GM12878 (cell line): ENCODE data around the gene KIAA0825. TPM values are rescaled to one million over a fixed set of nuclear protein-coding genes. Genes with fewer than 3 reads are reported as not detected.

Source experiments
- ATAC-seq: fragments of 200-7000 bp; cut with Tn5 transposase; 3 replicates; pipeline ENCODE4 v1.9.1; 2020; ENCODE audit warnings: mild to moderate bottlenecking, moderate library complexity
- BruUV-seq: library from RNA; stranded (reverse); fragments of 400-500 nt; replicated peaks from 2 replicates; lab custom pipeline; 2021; lab: Mats Ljungman, UMichigan
- CTCF ChIA-PET: fragments of 300-600 bp; sonication (Branson Sonifier 250); formaldehyde crosslinking; extraction: SDS; loops from one replicate; lab custom pipeline; 2021; ENCODE audit warnings: inconsistent platforms; lab: Yijun Ruan, JAX
- POLR2A ChIA-PET: fragments of 350-600 bp; formaldehyde crosslinking; extraction: SDS; loops from one replicate; lab custom pipeline; 2021; ENCODE audit warnings: inconsistent platforms; lab: Charles Lee
- RAD21 ChIA-PET: fragments of 300-600 bp; sonication (Branson Sonifier 250); formaldehyde crosslinking; loops from one replicate; lab custom pipeline; 2023; ENCODE audit warnings: antibody characterized with exemption; ENCODE audit not compliant: unreplicated experiment; lab: Charles Lee
- SMC1A ChIA-PET: fragments of 300-600 bp; sonication (Branson Sonifier 250); formaldehyde crosslinking; loops from one replicate; lab custom pipeline; 2023; ENCODE audit not compliant: unreplicated experiment, uncharacterized antibody; lab: Charles Lee
- DNase-seq: peaks from one replicate; pipeline ENCODE4 v3.0.0-alpha.2; 2011; ENCODE audit warnings: low read depth, low spot score
- FAIRE-seq: peaks from 3 replicates; lab custom pipeline; 2011; peaks lifted over from hg19 to GRCh38; lab: Jason Lieb, UNC
- H2AFZ ChIP-seq: 2 replicates; pipeline ENCODE4 v1.6.0; 2011; ENCODE audit warnings: low read depth, low read length, control low read depth; ENCODE audit not compliant: control insufficient read depth
- H3K27ac ChIP-seq: 2 replicates; pipeline ENCODE4 v1.5.1; 2011; ENCODE audit warnings: control low read depth; ENCODE audit not compliant: control insufficient read depth, insufficient read depth
- H3K27me3 ChIP-seq, 2 experiments: replicated peaks in 1 of 2; 2 replicates each; pipeline versions ENCODE4 v1.6.0 to v1.6.1; 2011; ENCODE audit warnings: low read length in 1 of 2; ENCODE audit not compliant: control insufficient read depth in 2 of 2, insufficient read depth in 2 of 2
- H3K36me3 ChIP-seq, 2 experiments: 2 replicates each; pipeline ENCODE4 v1.5.1; 2011; ENCODE audit warnings: low read length in 1 of 2; ENCODE audit not compliant: control insufficient read depth in 2 of 2, insufficient read depth in 2 of 2
- H3K4me1 ChIP-seq: 2 replicates; pipeline ENCODE4 v1.6.1; 2011; ENCODE audit warnings: mild to moderate bottlenecking, low read length, moderate library complexity, mixed read lengths; ENCODE audit not compliant: control insufficient read depth, insufficient read depth
- H3K4me2 ChIP-seq: 2 replicates; pipeline ENCODE4 v1.6.0; 2011; ENCODE audit warnings: control low read depth; ENCODE audit not compliant: control insufficient read depth, insufficient read depth
- H3K4me3 ChIP-seq: fragments of 200-600 bp; sonication (generic); 2 replicates; pipeline ENCODE4 v1.5.1; 2016
- H3K79me2 ChIP-seq: 2 replicates; pipeline ENCODE4 v1.6.0; 2011; ENCODE audit warnings: low read length; ENCODE audit not compliant: control insufficient read depth, insufficient read depth
- H3K9ac ChIP-seq: 2 replicates; pipeline ENCODE4 v1.8.0; 2011; ENCODE audit warnings: low read length, control low read depth, mixed read lengths; ENCODE audit not compliant: control insufficient read depth, insufficient read depth
- H3K9me3 ChIP-seq: replicated peaks from 3 replicates; pipeline ENCODE4 v1.5.1; 2011; ENCODE audit warnings: mild to moderate bottlenecking, low read length; ENCODE audit not compliant: control insufficient read depth, insufficient read depth
- H4K20me1 ChIP-seq: 2 replicates; pipeline ENCODE4 v1.6.0; 2011; ENCODE audit not compliant: control insufficient read depth, insufficient read depth
- CREB1 ChIP-seq: IDR thresholded peaks from 2 replicates; pipeline ENCODE4 v1.6.1; 2012; ENCODE audit warnings: low read depth, mild to moderate bottlenecking, inconsistent platforms
- FOS ChIP-seq: IDR thresholded peaks from 3 replicates; pipeline ENCODE4 v1.6.1; 2011; ENCODE audit warnings: borderline replicate concordance; ENCODE audit not compliant: insufficient read length; ENCODE audit errors: extremely low read depth
- HDAC6 ChIP-seq: fragments of 200-600 bp; sonication (generic); IDR thresholded peaks from one replicate; pipeline ENCODE4 v1.8.0; 2017; ENCODE audit warnings: antibody characterized with exemption; ENCODE audit not compliant: unreplicated experiment
- MLLT1 ChIP-seq: fragments of 450-650 bp; IDR thresholded peaks from 2 replicates; pipeline ENCODE4 v1.6.1; 2016; ENCODE audit warnings: mild to moderate bottlenecking
- MTA3 ChIP-seq: IDR thresholded peaks from 2 replicates; pipeline ENCODE4 v1.6.1; 2012; ENCODE audit warnings: low read length, inconsistent platforms, borderline replicate concordance
- MYB ChIP-seq: fragments of 150-350 bp; IDR thresholded peaks from 2 replicates; pipeline ENCODE4 v1.6.1; 2014; ENCODE audit warnings: mild to moderate bottlenecking, low read depth, low read length, borderline replicate concordance
- NR2C1 ChIP-seq: fragments of 450-650 bp; IDR thresholded peaks from 2 replicates; pipeline ENCODE4 v1.6.1; 2017; ENCODE audit warnings: antibody characterized with exemption, mild to moderate bottlenecking, moderate library complexity
- PAX5 ChIP-seq: IDR thresholded peaks from 2 replicates; pipeline ENCODE4 v1.6.1; 2011; ENCODE audit warnings: low read depth, low read length, borderline replicate concordance
- POLR2A ChIP-seq: IDR thresholded peaks from 2 replicates; pipeline ENCODE4 v1.6.1; 2011; ENCODE audit warnings: low read depth, mild to moderate bottlenecking, low read length
- POLR2AphosphoS2 ChIP-seq: IDR thresholded peaks from 2 replicates; pipeline ENCODE4 v1.6.1; 2011; ENCODE audit warnings: low read depth, mild to moderate bottlenecking, low read length, improper control_type of control experiment, moderate library complexity
- RUNX3 ChIP-seq: IDR thresholded peaks from 2 replicates; pipeline ENCODE4 v1.6.1; 2012; ENCODE audit warnings: low read length, inconsistent platforms
- TCF12 ChIP-seq: IDR thresholded peaks from 2 replicates; pipeline ENCODE4 v1.6.1; 2011; ENCODE audit warnings: low read depth, mild to moderate bottlenecking, low read length
- WRNIP1 ChIP-seq: IDR thresholded peaks from 2 replicates; pipeline ENCODE4 v1.6.1; 2011; ENCODE audit warnings: low read depth, low read length, improper control_type of control experiment, borderline replicate concordance
- WGBS: methylation state at CpG from one replicate; pipeline ENCODE4 v1.1.6; 2016; ENCODE audit warnings: low lambda C conversion rate; ENCODE audit not compliant: insufficient replicate concordance, insufficient coverage; ENCODE audit errors: missing lambda C conversion rate; 5-methylcytosine and 5-hydroxymethylcytosine counted together
- in situ Hi-C: fragments of 300-500 bp; cut with MboI; formaldehyde crosslinking; loops from 9 replicates; pipeline ENCODE4 v1.14.3; 2018; ENCODE audit warnings: mixed read lengths
- intact Hi-C: fragments of 100-400 bp; cut with micrococcal nuclease; formaldehyde crosslinking; loops from one replicate; pipeline ENCODE4 v1.14.2; 2022; ENCODE audit not compliant: unreplicated experiment
- polyA plus RNA-seq, 11 experiments: library from polyadenylated mRNA; depleted of rRNA in 4 of 11; unstranded in 6 of 11; stranded (reverse) in 5 of 11; fragments of >200 nt; fragmentation: Nextera tagmentation in 4 of 11; fragmentation: Illumina TruSeq in 1 of 11; extraction: Ambion mirVana in 4 of 11; extraction: Trizol in 1 of 11; gene quantifications; 1 replicate in 1 of 11; 2 replicates in 10 of 11; pipeline versions ENCODE4 v1.2.1 to v1.2.3, GENCODE V29; 2011 to 2016; ENCODE audit warnings: inconsistent platforms in 2 of 11, missing spikeins in 2 of 11, low read depth in 1 of 11
- total RNA-seq, 4 experiments: library from RNA; depleted of rRNA in 3 of 4; stranded (reverse); fragments of >200 nt in 3 of 4; fragmentation: Illumina TruSeq in 1 of 4; extraction: Trizol in 1 of 4; gene quantifications; 2 replicates each; pipeline versions ENCODE4 v1.2.1 to v1.2.3, GENCODE V29; 2013 to 2021

The KIAA0825 gene
- total and polyA plus RNA-seq, 10 of the 15 experiments (the other 5 are each of a cell fraction or from before 2014, with no cell fraction given), result 0.55 to 1.9 (median 1.5) TPM

- Histone ChIP-seq H3K4me3 (no peak overlapping the region), H3K79me2 (no peaks in the 10 kb centered on the region), H3K27ac (no peak overlapping the region), H2AFZ (no peak overlapping the region), H3K4me2 (no peak overlapping the region), H4K20me1 (no peaks in the 10 kb centered on the region), H3K9ac (no peak overlapping the region), H3K9me3 (no peaks in the 10 kb centered on the region), H3K36me3 (no peaks in the 10 kb centered on the region), H3K4me1 (no peaks in the 10 kb centered on the region), H3K27me3 (no peaks in the 10 kb centered on the region)
- TF ChIP-seq TCF12, result no peak
- TF ChIP-seq HDAC6, result no peak
- TF ChIP-seq MLLT1, result no peak
- no peak for TF ChIP-seq MTA3
- no peak for TF ChIP-seq FOS
- TF ChIP-seq MYB, result no peak
- TF ChIP-seq POLR2AphosphoS2, result no peak
- TF ChIP-seq WRNIP1, result no peak
- TF ChIP-seq PAX5, result no peak
- TF ChIP-seq POLR2A, result no peak
- no peak for TF ChIP-seq RUNX3
- no peak for TF ChIP-seq CREB1
- TF ChIP-seq NR2C1, result no peak
- SMC1A ChIA-PET, result interaction anchor here (0.5 to 1.3 kb wide), 3 partner anchors 27 to 1981 kb away, joined by 3 read pairs; no protein-coding TSS in a partner anchor
- FAIRE-seq (no peak), ATAC-seq (no peak), DNase-seq (no peak)
- intact Hi-C loops, result no loop called here
- RAD21 ChIA-PET, result no interaction called here
- CTCF ChIA-PET, result interaction anchor here (0.8 kb wide), 1 partner anchor 232 kb away, joined by 3 read pairs; no protein-coding TSS in a partner anchor
- POLR2A ChIA-PET, result no interaction called here
- no TSS peak for BruUV-seq
- in situ Hi-C loops, result no loop called here
- 29% methylated on average over 3 of the region's 3 CpGs for WGBS
Observed at GRCh38 chr5:94505327-94506068, 112.9 kb downstream of the KIAA0825 start.
